22Rv1 (cell line): Measurements from ENCODE around the gene PFN1.

Source experiments
- CTCF ChIP-seq: fragments of 450-650 bp; IDR thresholded peaks from 2 replicates; pipeline ENCODE4 v1.5.1; 2017; ENCODE audit warnings: mild to moderate bottlenecking
- ZFX ChIP-seq: fragments of 450-650 bp; IDR thresholded peaks from 2 replicates; pipeline ENCODE4 v1.6.1; 2017; ENCODE audit warnings: antibody characterized with exemption, borderline replicate concordance

DNA sequence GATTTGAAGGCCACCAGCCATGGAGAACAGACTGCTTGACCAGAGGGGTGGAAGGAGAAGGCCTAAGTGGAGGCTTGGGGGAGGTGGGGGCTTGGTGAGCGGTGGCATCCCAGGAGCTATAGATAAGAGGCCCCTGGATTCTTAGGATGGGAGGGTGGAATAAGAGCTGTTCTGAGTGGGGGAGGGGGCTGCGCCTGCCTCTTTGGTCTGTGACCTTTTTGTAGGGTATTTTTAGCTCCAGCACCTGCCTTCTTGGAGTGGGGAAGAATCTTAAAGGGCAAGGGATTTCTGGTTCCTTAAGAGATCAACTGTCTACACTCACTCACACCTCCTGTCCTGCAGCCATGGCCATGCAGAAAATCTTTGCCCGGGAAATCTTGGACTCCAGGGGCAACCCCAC, 3.2 kb upstream of the PFN1 start:
- TF ChIP-seq CTCF (no peak), ZFX (no peak)
